Measurements from ENCODE around the gene PLEK2.

The PLEK2 gene

DNA sequence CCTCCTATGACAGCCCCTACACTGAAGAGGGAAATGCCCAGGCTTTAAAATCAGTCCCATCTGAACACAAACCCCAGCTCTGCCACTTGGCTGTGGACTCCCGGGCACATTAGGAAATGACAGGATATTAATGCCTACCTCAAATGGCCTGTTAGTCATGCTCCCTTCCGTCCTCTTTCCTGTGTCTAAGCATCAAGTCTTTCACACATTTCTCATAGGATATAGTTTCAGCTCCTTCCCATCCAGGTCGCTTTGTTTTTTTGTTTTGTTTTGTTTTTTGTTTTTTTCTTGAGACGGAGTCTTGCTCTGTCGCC lies 16.1 kb downstream of the PLEK2 start:
- DNase-seq, result peak; percentile 37

- DNase-seq, result no peak
Measured at GRCh38 chr14:67395086-67395875, 16.7 kb downstream of the PLEK2 start.

DNA sequence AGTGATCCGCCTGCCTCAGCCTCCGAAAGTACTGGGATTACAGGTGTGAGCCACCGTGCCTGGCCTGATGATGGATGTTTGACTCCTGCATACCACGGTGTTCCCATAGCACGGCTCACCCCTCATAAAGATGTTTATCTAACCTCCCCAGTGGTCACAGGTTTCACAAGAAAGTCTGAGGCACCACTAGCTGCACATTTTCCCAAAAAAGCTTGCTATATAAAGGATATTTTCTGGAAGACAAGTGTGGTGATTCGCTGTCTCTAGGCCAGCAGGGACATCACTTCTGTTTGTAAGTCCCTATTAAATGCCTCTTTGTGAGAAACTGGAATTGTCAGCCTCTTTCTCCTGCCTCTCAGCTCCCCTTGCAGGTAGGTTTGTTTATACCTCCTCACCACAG lies 18.3 kb downstream of the PLEK2 start:
- no peak for DNase-seq

GRCh38 chr14:67392800-67393199 lies 19.2 kb downstream of the PLEK2 start:
- DNase-seq, result no peak

DNA sequence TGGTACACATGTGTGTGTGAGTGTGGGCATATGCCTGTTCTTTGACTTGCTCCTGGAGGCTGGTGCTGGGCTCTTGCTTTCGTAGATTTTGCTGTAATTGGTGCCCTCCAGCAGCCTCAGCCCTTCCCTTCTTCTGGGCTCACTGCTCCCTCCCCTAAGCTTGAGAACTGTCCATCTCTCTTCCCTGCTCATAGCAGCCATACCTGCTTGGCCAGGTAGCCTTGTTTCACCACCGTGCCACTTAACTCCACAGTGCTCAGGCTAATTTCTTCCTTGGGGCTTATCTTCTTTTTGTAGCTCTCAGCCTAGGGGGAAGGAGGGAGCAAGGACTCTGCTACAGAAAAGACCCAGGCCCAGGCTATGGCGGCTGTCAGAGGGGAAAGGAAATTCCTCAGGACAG lies 19.8 kb downstream of the PLEK2 start:
- no peak for DNase-seq

DNA sequence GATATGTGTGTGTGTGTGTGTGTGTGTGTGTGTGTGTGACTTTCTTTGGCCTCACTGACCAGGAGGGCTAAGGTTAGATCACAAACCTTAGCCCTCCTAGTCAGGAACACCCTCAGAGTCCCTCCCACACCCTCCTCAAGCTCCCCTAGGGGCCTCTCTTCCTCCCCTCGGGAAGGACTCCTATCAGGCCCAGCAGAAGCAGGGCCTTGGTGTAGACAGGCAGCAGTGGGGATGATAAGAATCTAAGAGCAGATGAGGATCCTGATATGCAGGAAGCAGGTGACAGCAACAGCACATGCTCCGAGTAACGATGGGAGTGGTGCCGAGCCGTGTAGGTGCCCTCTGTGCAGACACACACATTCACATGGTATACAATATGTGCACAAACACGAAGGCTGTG lies 20.7 kb downstream of the PLEK2 start:
- DNase-seq, result no peak

GRCh38 chr14:67389811-67390534 lies 22.0 kb downstream of the PLEK2 start:
- no peak for DNase-seq

- DNase-seq, result no peak
Measured at GRCh38 chr14:67389275-67389674, 22.7 kb downstream of the PLEK2 start.

DNA sequence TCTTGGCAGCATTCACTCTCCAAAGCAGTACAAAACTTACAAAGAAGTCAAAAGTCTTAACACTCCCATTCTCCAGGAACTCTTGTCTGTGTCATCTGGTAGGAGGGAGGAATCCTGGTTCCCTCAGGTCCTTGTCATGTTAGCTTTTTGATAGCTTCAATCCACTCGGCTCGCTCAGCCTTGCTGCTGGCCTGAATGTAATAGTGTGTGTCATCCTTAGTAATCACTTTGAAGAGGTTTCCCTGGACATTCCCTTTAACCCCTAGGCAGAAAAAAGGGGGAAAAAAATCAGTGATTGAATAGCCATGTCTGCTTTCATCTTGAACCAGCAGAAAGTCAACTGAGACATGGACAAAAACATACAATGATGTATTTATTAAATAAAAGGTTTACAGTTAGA lies 24.8 kb downstream of the PLEK2 start:
- DNase-seq, result peak; percentile 33

DNA sequence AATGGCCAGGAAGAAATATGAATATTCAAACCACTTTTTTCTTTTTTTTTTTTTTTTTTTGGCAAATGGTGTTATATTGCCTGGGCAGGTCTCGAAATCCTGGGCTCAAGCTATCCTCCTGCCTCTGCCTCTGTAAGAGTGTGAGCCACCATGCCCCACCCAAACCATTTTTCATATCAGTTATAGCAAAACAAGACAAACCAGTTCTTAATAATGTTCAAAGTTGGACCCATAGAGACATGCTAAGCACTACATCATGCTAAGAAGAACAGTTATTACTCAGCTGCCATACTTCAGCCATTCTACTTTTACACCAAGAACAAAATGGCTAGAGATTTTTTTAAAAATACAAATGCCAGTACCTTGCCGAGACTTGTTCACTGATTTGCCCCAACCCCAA lies 26.3 kb downstream of the PLEK2 start:
- no peak for DNase-seq

- DNase-seq, result no peak
Measured at GRCh38 chr14:67385120-67385519, 26.8 kb downstream of the PLEK2 start.

GRCh38 chr14:67377916-67378315 lies 34.0 kb downstream of the PLEK2 start:
- DNase-seq, result no peak

DNA sequence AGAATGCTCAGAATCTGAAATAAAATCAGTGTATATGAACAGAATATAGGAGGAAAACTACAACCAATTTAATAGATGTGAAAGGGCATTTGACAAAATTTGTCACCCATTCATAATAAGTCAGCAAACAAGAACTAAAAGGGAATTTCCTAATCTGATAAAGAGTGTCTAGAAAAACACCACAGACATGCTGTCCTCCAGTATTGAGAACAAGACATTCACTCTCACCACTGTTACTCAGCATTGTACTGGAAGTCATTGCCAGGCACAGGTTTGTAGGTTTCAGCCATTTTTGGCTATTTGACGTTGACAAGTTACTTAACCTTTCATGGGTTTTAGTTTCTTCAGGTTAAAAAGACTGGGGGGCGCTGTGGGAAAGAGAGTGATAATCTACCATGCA lies 38.6 kb downstream of the PLEK2 start:
- DNase-seq, result no peak

DNA sequence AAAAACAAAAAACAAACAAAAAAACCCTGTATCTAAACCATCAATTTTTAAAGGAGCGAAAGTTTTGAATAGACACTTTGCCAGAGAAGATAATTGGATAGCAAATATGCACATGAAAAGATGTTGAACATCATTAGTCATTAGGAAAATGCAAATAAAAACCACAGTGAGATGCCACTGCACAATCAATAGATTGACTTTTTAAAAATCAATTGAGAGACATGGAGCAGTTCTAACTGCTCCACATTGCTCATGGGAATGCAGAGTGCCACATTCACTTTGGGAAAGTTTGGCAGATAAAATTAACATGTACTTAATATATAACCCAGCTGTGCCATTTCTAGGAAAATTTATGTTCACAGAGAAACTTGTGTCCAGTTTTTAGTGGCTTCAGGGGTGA lies 39.1 kb downstream of the PLEK2 start:
- no peak for DNase-seq

DNA sequence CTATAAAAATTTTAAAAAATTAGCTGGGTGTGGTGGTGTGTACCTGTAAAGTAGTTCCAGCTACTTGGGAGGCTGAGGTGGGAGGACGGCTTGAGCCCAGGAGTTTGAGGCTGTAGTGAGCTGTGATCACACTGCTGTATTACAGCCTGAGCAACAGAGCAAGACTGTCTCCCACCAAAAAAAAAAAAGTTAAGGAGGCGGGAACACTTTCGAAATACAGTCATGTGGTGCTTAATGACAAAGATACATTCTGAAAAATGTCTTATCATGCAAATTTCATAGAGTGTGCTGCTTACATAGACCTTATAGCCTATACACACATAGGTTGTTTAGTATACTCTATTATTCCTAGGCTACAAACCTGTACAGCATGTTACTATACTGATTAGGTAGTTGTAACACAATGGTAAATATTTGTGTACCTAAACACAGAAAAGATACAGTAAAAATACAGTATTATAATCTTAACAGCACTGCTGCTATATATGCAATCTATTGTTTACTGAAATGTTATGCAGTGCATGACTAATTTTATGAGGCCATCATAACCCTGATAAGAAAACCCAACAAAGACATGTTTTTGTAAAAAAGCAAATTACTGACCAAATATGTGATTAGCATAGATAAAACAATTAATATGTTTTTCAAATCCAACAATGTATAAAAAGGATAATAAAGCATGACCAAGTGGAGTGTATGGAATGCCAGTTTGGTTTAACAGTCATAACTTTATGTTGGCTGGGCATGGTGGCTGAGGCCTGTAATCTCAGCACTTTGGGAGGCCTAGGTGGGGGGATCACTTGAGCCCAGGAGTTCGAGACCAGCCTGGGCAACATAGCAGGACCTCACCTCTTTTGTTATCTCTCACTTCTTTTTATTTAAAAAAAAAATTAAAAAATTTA lies 40.5 kb downstream of the PLEK2 start:
- DNase-seq, result no peak

DNA sequence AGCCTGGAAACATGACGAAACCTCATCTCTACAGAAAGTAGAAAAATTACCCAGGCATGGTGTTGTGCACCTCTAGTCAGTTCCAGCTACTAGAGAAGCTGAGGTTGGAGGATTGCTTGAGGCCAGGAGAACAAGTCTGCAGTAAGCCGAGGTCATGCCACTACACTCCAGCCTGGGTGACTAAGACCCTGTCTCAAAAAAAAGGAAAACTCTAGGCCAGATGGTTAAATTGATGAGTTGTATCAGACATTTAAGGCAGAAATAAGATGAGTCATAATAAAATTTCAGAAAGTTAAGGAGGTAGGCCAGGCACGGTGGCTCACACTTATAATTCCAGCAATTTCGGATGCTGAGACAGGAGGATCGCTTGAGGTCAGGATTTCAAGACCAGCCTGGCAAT lies 41.1 kb downstream of the PLEK2 start:
- peak; percentile 60 for DNase-seq

- DNase-seq, result no peak
Measured at GRCh38 chr14:67365476-67365875, 46.5 kb downstream of the PLEK2 start.

DNA sequence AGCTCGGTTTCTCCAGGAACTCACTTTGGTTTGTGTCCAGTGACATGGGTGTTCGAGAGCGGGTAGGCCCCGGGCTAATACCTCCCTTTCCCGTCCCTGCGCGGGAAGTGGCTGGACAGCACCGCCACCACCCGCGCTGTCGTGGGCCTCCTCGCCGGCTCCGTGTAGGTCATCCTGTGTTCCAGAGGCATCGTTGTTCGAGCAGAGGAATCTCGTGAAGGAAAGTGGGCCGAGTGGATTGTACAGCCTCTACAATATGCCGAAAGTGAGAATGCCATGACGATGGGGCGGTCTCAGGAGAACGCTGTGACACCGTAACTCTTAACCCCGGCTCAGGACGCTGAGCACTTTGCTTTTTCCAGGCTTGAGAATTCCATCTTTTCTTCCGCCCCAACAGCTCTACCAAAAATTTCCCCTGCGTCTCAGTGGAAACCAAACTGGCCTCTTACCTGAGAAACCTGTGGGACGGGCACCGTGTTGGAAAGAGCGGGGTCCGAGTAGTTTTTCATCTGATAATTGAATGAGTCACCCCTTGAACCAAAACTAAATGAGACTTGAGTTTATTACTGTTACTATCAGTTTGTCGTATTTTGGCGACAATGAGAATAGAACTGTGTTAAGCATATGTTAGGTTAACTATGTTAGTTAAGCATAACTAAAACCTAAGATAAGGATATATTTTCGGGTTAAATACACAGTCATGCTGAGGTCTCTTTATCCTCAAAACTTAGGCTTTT lies 51.3 kb downstream of the PLEK2 start:
- DNase-seq, result no peak

DNA sequence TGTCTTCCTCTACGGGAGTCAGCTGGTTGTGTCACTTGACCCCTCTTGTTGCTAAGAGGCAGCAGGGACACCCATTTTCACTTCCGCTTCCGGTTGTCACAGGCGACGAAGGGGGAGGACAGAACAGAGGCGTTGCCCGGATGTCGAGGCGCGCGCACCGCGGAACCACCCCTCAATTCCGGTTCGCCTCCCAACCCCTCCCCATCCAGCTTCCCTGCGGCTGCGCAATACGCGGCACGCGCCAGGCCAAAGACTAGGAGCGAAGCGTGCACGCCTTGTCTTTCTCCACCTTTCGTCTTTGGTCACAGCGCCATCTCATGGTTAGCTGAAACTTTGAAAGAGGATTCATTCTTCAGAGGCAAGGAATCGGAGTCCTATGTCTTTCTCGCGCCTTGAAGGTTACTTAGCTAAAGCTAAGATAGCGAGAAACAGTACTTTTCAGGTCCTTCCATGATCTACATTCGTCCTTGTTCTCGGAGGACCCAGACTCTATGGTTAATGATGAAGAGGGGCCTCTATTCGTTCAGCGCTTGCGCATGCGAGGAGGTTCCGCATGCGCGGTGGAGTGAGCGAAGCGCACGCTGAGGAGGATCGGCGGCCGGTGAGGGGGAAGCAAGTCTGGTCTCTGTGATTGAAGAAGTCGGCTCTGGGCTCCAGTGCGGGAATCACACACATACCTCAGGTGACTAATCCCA lies 52.0 kb downstream of the PLEK2 start, which contains the start of the genes ATP6V1D and EIF2S1:
Gene ATP6V1D (minus strand): TSS at position 30 of the 695 bp plus-strand sequence. CDS start 106 bp downstream, outside the sequence.
Gene EIF2S1 (plus strand): TSS at position 554 of the 695 bp plus-strand sequence. CDS start 4,440 bp downstream, outside the sequence.
- DNase-seq, result peak; percentile 99

DNA sequence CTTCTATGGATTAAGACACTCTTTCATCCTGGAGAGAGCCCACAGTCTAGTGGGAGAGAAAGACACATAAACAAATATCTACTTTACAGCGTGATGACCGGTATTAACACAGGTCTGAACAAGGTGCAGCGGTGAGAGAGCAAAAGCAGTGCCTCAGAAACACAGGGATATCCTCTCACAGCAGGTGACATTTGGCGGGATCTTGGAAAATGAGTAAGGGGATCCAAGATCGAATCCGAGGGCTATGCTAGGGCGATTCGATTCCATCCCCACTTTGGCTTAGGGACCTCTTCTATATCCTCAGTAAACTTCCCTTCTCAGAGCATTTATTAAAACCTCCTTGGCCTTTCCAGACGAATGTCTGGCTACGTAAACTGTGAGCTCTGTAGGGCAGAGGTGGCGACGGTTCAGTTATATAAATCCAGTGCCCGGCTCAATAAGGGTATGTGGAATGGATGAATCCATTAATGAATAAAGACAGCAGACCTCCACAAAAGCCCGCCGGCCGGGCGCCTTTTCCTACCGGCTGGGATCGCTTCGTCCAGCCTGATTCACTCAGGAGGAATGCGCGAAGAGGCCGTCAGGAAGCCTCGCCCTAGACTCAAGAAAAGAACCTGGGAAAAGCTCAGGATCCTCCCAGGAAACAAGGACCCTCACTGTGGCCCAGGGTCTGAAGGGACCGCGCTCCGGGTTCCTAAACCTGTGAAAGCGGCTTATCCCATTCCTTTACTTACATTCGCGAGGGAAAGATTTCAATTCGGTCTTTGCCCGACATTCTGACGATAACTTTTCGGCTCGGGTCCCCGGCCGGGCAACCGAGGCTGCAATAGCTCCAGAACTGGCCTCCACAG lies 52.8 kb downstream of the PLEK2 start:
- DNase-seq, result peak; percentile 78

- DNase-seq, result peak; percentile 19
Measured at GRCh38 chr14:67357969-67358354, 54.0 kb downstream of the PLEK2 start.

Measured in EL (cell line).